ENCODE measurements around the gene PWP2.
"Not testable (repeated sequence)": the region's sequence is repeated elsewhere in the genome, so short reads cannot be mapped to it uniquely, and the experiment has no call there.

DNA sequence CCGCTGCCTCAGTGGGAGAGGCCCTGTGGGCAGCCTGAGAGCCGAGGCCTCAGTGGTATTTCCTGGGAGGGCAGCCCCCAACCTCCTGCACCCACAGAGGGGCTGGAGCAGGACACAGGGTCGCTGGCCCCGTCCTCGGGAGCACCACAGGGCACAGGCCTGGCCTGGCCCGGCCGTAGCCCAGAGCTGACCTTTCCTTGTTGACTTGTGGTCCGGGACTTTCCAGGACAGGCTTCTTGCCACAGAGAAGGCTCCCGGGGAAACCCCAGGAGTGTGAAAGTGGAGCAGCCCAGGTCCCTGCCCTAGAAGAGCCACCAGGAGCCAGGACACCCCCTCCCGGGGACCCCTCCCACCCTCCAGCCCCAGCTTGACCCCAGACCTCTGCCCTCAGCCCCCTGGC, 63.7 kb downstream of the PWP2 start:
- TF ChIP-seq JUND (IDR thresholded peaks at IDR 0.05); GABPA (IDR thresholded peaks at IDR 0.05 in 1 of 2, conservative IDR thresholded peaks at IDR 0.05 in 1 of 2); HNF4G (IDR thresholded peaks at IDR 0.05); RAD21 (IDR thresholded peaks at IDR 0.05): not testable (repeated sequence)
- TF ChIP-seq, protein P1, sequence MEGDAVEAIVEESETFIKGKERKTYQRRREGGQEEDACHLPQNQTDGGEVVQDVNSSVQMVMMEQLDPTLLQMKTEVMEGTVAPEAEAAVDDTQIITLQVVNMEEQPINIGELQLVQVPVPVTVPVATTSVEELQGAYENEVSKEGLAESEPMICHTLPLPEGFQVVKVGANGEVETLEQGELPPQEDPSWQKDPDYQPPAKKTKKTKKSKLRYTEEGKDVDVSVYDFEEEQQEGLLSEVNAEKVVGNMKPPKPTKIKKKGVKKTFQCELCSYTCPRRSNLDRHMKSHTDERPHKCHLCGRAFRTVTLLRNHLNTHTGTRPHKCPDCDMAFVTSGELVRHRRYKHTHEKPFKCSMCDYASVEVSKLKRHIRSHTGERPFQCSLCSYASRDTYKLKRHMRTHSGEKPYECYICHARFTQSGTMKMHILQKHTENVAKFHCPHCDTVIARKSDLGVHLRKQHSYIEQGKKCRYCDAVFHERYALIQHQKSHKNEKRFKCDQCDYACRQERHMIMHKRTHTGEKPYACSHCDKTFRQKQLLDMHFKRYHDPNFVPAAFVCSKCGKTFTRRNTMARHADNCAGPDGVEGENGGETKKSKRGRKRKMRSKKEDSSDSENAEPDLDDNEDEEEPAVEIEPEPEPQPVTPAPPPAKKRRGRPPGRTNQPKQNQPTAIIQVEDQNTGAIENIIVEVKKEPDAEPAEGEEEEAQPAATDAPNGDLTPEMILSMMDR (IDR thresholded peaks at IDR 0.05; ENCODE audit: low read depth, low read length, missing input control) = not testable (repeated sequence)
- TF ChIP-seq, protein P2, sequence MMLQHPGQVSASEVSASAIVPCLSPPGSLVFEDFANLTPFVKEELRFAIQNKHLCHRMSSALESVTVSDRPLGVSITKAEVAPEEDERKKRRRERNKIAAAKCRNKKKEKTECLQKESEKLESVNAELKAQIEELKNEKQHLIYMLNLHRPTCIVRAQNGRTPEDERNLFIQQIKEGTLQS (IDR thresholded peaks at IDR 0.05) = not testable (repeated sequence)

All from liver (tissue), 3 donors.